ENCODE data around the gene PPP1R16B.

DNA sequence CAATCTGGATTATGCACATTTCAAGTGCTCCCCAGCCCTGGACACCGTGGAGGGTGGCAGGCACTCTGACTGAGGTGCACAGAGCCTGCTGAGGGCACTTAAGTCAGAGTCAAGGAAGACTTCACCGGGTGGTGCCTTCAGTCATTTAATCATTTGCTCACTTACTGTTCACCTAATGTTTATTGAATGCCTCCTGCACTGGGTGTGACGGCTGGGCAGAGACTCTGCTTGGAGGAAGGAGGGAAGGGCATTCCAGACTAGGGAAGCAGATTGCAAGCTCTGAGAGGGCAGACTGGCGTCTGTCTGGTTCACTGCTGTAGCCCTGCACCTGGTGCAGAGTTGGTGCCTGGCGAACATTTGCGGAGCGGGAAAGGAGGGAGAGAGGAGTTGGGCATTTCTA, 66.5 kb downstream of the PPP1R16B start:
- TF ChIP-seq, protein P1, sequence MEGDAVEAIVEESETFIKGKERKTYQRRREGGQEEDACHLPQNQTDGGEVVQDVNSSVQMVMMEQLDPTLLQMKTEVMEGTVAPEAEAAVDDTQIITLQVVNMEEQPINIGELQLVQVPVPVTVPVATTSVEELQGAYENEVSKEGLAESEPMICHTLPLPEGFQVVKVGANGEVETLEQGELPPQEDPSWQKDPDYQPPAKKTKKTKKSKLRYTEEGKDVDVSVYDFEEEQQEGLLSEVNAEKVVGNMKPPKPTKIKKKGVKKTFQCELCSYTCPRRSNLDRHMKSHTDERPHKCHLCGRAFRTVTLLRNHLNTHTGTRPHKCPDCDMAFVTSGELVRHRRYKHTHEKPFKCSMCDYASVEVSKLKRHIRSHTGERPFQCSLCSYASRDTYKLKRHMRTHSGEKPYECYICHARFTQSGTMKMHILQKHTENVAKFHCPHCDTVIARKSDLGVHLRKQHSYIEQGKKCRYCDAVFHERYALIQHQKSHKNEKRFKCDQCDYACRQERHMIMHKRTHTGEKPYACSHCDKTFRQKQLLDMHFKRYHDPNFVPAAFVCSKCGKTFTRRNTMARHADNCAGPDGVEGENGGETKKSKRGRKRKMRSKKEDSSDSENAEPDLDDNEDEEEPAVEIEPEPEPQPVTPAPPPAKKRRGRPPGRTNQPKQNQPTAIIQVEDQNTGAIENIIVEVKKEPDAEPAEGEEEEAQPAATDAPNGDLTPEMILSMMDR (IDR thresholded peaks at IDR 0.05): no peak
- TF ChIP-seq HOXA7 (CRISPR knock-in tag; IDR thresholded peaks at IDR 0.05) (no peak), HMGXB4 (CRISPR knock-in tag; IDR thresholded peaks at IDR 0.05; ENCODE audit: borderline replicate concordance) (no peak), CBX2 (IDR thresholded peaks at IDR 0.05; ENCODE audit: borderline replicate concordance, low read depth) (no peak), ZFP36 (IDR thresholded peaks at IDR 0.05; ENCODE audit: borderline replicate concordance, partially characterized antibody) (no peak), POLR2A (IDR thresholded peaks at IDR 0.05; ENCODE audit: low read length) (no peak), TP53 (CRISPR knock-in tag; IDR thresholded peaks at IDR 0.05) (no peak), E2F6 (IDR thresholded peaks at IDR 0.05; ENCODE audit: borderline replicate concordance, low read depth) (no peak), RARB (CRISPR knock-in tag; IDR thresholded peaks at IDR 0.05) (no peak), REST (IDR thresholded peaks at IDR 0.05) (no peak), RFX5 (IDR thresholded peaks at IDR 0.05) (no peak), PBX3 (IDR thresholded peaks at IDR 0.05) (no peak), HOXB13 (CRISPR knock-in tag; IDR thresholded peaks at IDR 0.05; ENCODE audit: low read depth) (no peak)
- TF ChIP-seq, protein P2, sequence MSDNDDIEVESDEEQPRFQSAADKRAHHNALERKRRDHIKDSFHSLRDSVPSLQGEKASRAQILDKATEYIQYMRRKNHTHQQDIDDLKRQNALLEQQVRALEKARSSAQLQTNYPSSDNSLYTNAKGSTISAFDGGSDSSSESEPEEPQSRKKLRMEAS (IDR thresholded peaks at IDR 0.05): no peak

Measured in A549 (cell line).